Measurements from ENCODE around the gene SGCA. TPM values are rescaled to one million over a fixed set of nuclear protein-coding genes. Genes with fewer than 3 reads are reported as not detected.
A peak's percentile ranks its signal among the peaks of the same experiment; 100 is the strongest.

SGCA gene
- total and polyA plus RNA-seq, 2 of the 8 experiments (the other 6 are each of a cell fraction or from before 2014, with no cell fraction given): 0.12 TPM; not detected in 1

DNA sequence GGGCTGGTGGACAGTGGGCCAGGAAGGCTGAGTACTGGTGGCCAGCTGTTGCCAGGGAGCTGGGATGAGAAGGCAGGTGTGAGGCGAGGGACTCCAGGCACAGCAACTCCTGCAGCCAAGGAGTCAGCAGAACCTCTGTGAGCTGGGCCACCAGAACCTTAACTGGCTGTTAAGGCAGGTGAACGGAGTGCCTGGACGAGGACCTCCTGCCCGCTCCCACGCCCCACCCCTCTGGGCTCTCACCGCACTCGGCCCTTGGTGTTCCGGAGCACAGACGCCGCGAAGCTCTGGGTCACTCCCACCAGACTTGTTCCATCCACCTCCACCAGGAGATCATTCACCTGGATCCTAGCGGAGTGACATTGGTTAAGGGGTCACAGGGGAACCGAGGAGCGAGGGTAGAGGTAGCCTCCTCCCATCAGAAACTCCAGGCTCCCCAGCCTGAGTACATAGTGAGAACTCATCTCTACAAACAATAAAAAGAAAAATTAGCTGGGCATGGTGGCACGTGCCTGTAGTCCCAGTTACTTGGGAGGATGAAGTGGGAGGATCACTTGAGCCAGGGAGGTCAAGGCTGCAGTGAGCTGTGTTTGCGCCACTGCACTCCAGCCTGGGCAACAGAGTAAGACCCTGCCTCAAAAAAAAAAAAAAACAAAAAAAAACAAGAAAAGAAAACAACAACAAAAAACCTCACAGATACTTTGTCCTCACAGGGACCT is 24.6 kb upstream of the SGCA start:
- ChIA-PET CTCF (ENCODE audit: partially characterized antibody) (interaction anchor here (0.8 to 21.6 kb wide), 13 partner anchors 5 to 156 kb away, joined by 3 to 299 read pairs (median 12); partner anchors contain the start of genes PDK2, PPP1R9B and SAMD14), POLR2A (ENCODE audit: partially characterized antibody) (interaction anchor here (1.1 to 1.2 kb wide), 2 partner anchors 10 to 30 kb away, joined by 3 to 4 read pairs; no protein-coding TSS in a partner anchor)
- Histone ChIP-seq H3K4me3 (ENCODE audit: extremely low read depth in 1 of 4, insufficient read depth in 2 of 4, low read depth in 3 of 4, low read length in 4 of 4) (no peak overlapping the region), H3K27me3 (replicated peaks in 1 of 4; ENCODE audit: control insufficient read depth in 3 of 4, extremely low read depth in 1 of 4, insufficient read depth in 3 of 4, low read length in 3 of 4) (no peaks in the 10 kb centered on the region), H2BK15ac (ENCODE audit: low read length) (0 out of 2 replicates have a peak overlapping the region, but pooled peaks have one; percentile 16), H3K27ac (ENCODE audit: low read depth, low read length) (no peak overlapping the region; the same call in 1 of the 2 replicates), H3K36me3 (ENCODE audit: control insufficient read depth in 2 of 4, insufficient read depth in 4 of 4, low read length in 3 of 4) (peaks cover 3 to 19% (median 12%) of the 10 kb centered on the region in 4 experiments; a peak in 5 of 8 replicates), H2BK120ac (replicated peaks; ENCODE audit: low read depth, low read length) (no peak overlapping the region), H4K20me1 (replicated peaks in 1 of 2; ENCODE audit: control insufficient read depth in 1 of 2, insufficient read depth in 2 of 2, low read length in 2 of 2) (peaks cover 6 to 9% of the 10 kb centered on the region in 2 experiments), H4K91ac (replicated peaks; ENCODE audit: insufficient read length, low read length) (no peak overlapping the region), H2AK5ac (ENCODE audit: low read depth, low read length) (no peak overlapping the region), H3K9me3 (ENCODE audit: insufficient read depth in 2 of 2, low read depth in 1 of 2, low read length in 1 of 2) (no peaks in the 10 kb centered on the region), H3K4ac (replicated peaks; ENCODE audit: insufficient read length, low read depth, low read length) (no peak overlapping the region), H4K8ac (ENCODE audit: extremely low read depth, insufficient read depth, low read length) (no peak overlapping the region), H3K14ac (ENCODE audit: insufficient read length) (no peak overlapping the region), H3K79me1 (ENCODE audit: low read depth, low read length) (no peaks in the 10 kb centered on the region), H2AFZ (ENCODE audit: low read length) (no peak overlapping the region), H3K9ac (replicated peaks in 1 of 4; ENCODE audit: extremely low read depth in 1 of 4, low read depth in 3 of 4, low read length in 3 of 4) (no peak overlapping the region), H2BK5ac (ENCODE audit: low read depth, low read length) (no peak overlapping the region), H4K5ac (ENCODE audit: insufficient read length, low read depth, low read length) (no peak overlapping the region), H3K56ac (replicated peaks; ENCODE audit: insufficient read length, low read depth, low read length) (no peak overlapping the region), H2BK20ac (ENCODE audit: low read length) (no peak overlapping the region), H3K4me2 (ENCODE audit: insufficient read depth in 1 of 2, low read depth in 2 of 2, low read length in 2 of 2) (no peak overlapping the region), H3K18ac (ENCODE audit: extremely low read depth, low read length) (no peak overlapping the region), H3K79me2 (ENCODE audit: control insufficient read depth in 1 of 2, insufficient read depth in 2 of 2, low read length in 2 of 2) (no peaks in the 10 kb centered on the region; a peak in 1 of 4 replicates), H3K23me2 (ENCODE audit: low read depth, low read length) (no peaks in the 10 kb centered on the region; the same call in 1 of the 2 replicates), H3K4me1 (replicated peaks in 1 of 4; ENCODE audit: control insufficient read depth in 3 of 4, insufficient read depth in 4 of 4, low read length in 3 of 4) (peaks cover 0 to 9% (median under 1%) of the 10 kb centered on the region in 4 experiments; a peak in 3 of 7 replicates), H3K23ac (ENCODE audit: insufficient read length) (no peak overlapping the region), H2BK12ac (ENCODE audit: low read depth, low read length) (no peak overlapping the region; the same call in 1 of the 2 replicates)
- WGBS, 2 experiments (ENCODE audit: extremely low coverage in 1 of 2, insufficient coverage in 1 of 2, insufficient read length in 1 of 2, insufficient replicate concordance in 2 of 2, low coverage in 1 of 2, low lambda C conversion rate in 2 of 2, missing lambda C conversion rate in 1 of 2): 90% methylated on average over 15 of the region's 16 CpGs; no CpG with 5 or more reads in 1 of the 2 experiments
- no peak for DNase-seq (ENCODE audit: low read depth in 1 of 2, low spot score in 2 of 2)
- TF ChIP-seq SIN3A (conservative IDR thresholded peaks at IDR 0.05 in 1 of 2, IDR thresholded peaks at IDR 0.05 in 1 of 2; ENCODE audit: low read depth in 1 of 2, low read length in 2 of 2) (no peak), RFX5 (IDR thresholded peaks at IDR 0.05; ENCODE audit: borderline replicate concordance, low read depth, low read length) (no peak), PHF8 (conservative IDR thresholded peaks at IDR 0.05; ENCODE audit: low read depth, low read length) (no peak), TCF12 (IDR thresholded peaks at IDR 0.05; ENCODE audit: low read depth, low read length) (no peak), CBX5 (IDR thresholded peaks at IDR 0.05; ENCODE audit: low read depth, low read length) (no peak)
- FAIRE-seq: no peak
